GM12875 (cell line): ENCODE measurements around the gene CDH12.
"Not testable (repeated sequence)": the region's sequence is repeated elsewhere in the genome, so short reads cannot be mapped to it uniquely, and the experiment has no call there.

Source experiments
- H3K4me3 ChIP-seq: one replicate; pipeline ENCODE4 v1.5.1; 2011; ENCODE audit warnings: low read depth, low read length, control low read depth
- TF ChIP-seq, protein P1 (sequence below): IDR thresholded peaks from 2 replicates; pipeline ENCODE4 v1.5.1; 2011; ENCODE audit warnings: low read depth, mild to moderate bottlenecking, control low read depth, inconsistent platforms, low read length, moderate library complexity, borderline replicate concordance; ENCODE audit not compliant: insufficient read depth

The CDH12 gene

DNA sequence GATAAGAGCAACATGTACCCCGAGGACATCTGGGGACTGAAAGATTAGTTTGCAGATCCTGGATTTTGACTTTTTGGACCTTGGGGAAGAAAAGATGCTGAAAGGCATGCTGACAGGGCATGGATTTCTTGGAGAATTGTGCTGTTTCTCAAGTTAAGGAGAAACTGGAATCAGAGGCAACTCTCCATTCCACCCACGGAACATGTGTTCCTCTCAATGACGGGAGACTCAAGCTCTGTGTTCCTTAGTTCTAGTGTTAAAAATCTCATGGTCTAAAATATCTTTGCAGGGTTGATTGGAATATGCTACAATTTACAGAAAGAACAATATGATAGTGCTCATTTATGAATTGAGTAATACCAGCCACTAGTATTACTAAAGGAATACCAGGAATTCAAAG is 34.4 kb upstream of the CDH12 start:
- TF ChIP-seq, protein P1, sequence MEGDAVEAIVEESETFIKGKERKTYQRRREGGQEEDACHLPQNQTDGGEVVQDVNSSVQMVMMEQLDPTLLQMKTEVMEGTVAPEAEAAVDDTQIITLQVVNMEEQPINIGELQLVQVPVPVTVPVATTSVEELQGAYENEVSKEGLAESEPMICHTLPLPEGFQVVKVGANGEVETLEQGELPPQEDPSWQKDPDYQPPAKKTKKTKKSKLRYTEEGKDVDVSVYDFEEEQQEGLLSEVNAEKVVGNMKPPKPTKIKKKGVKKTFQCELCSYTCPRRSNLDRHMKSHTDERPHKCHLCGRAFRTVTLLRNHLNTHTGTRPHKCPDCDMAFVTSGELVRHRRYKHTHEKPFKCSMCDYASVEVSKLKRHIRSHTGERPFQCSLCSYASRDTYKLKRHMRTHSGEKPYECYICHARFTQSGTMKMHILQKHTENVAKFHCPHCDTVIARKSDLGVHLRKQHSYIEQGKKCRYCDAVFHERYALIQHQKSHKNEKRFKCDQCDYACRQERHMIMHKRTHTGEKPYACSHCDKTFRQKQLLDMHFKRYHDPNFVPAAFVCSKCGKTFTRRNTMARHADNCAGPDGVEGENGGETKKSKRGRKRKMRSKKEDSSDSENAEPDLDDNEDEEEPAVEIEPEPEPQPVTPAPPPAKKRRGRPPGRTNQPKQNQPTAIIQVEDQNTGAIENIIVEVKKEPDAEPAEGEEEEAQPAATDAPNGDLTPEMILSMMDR = no peak

DNA sequence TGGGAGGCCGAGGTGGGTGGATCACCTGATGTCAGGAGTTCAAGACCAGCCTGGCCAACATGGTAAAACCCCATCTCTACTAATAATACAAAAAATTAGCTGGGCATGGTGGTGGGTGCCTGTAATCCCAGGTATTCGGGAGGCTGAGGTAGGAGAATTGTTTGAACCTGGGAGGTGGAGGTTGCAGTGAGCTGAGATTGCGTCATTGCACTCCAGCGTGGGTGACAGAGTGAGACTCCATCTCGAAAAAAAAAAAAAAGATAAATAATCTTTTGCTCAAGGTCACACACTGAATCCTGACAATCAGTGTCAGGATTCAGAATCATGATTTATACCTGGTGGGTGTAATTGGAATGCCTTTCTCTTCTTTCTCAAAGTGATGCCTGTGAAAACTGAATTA is 5.8 kb upstream of the CDH12 start:
- H3K4me3 ChIP-seq = not testable (repeated sequence)

More for the DNA sequence above, 34.4 kb upstream of the CDH12 start:
- no peak overlapping the region for H3K4me3 ChIP-seq

DNA sequence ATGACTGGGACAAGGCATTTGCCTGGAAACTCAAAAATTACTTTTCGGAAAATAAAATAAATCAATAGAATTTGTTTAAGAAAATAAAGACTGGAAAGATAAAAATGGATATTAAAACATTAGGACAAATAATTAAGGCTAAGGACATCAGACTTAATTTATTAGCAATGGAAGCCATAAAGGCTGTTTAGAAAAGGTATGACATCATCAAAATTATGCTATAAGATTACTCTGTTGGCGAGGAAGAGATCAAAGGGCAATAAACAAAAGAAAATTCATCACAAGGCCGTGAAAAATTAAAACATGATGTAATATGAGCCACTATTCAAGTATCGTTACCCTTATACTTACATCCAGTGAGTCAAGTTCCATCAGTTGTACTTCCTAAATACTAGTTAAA is 2.7 kb upstream of the CDH12 start:
- H3K4me3 ChIP-seq = no peak overlapping the region
- TF ChIP-seq, protein P1 = no peak

DNA sequence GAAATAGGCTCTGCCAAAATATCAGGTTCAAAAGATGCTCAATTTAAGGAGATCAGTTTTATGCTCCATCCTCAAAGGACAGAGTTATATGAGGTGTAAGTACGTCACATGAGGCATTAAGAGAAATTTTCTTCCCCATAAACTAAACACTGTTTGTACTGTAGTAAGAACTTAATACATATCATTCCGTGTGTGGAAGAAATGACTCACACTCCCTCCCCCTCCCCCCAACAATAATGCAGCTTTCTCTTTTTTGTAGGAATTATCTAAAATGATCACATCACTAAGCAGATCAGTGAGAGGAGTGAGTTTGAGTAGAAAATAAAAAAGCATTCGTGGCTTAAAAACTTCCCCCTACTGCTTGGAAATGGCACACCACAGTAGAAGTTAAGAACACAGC is 2.2 kb downstream of the CDH12 start:
- TF ChIP-seq, protein P1 = no peak
- H3K4me3 ChIP-seq = no peak overlapping the region

GRCh38 chr5:22846693-22847092 is 6.5 kb downstream of the CDH12 start:
- TF ChIP-seq, protein P1 = no peak
- H3K4me3 ChIP-seq = no peak overlapping the region

- H3K4me3 ChIP-seq = no peak overlapping the region
- TF ChIP-seq, protein P1 = no peak
Observed at GRCh38 chr5:22844636-22845035, 8.5 kb downstream of the CDH12 start.

DNA sequence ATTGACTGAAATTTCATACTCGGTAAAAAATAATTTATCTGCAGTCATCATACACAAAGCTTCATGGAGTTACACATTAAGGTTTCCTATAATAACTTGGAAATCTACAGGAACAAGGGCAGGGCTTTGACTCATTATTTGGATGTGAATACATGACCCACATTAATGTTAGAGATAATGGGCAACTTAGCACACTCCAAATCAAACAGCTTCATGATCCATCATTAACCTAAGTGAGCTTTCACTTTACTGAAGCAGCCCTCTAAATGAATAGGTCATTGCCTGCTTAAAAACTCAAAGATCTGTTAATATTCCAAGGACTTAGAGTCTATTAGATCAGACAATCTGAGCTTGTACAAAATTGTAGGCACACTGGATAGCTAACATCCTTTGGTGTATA is 9.0 kb downstream of the CDH12 start:
- TF ChIP-seq, protein P1 = no peak
- H3K4me3 ChIP-seq = no peak overlapping the region

DNA sequence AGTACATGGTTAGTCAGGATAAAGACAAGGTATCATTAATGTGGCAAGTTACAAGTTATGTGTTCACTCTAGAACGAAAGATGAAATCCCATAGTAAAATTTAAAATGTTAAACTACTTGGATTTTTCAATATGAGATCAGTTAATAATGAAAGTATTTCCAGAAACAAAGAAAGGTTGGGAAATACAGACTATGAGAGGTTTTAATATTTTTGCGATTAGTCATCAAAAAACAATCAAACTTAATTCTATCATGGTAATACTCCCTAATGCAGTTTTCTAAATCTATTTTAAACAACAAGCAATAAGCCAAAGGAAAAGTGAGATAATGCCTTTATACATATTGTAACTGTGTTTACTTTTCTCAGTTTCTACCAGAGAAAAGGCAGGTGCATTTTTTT is 10.6 kb downstream of the CDH12 start:
- TF ChIP-seq, protein P1 = no peak

More for the DNA sequence above, 10.6 kb downstream of the CDH12 start:
- H3K4me3 ChIP-seq = no peak overlapping the region
